ENCODE data around the gene ATP2B3.

DNA sequence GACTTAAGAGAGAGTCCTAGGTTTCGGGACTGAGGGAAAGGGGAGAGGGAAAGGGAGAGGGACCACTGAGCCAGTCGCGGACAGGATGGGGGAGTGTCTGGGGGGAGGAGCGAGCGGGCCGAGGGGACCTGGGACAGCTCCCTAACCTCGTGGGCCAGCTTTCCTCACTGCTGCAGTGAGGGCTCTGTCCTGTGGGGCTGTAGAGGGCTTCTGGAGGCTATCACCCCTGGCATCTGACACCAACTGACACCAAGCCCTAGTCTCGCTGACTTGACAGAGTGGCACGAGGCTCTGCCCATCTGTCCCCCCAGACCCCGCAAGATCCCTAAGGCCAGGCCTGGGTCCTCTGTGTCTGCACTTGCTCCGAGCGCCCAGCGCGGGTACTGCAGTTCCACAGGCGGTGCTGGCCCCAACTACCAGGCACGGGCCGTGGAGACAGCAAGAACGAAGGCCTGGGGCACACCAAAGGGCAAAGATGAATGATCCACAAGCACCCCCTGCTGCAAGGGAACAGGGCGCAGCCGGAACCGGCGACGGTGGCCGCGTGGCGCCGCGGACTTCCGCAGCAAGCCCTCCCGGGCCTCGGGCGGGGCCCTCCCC lies 47.5 kb upstream of the ATP2B3 start:
- TF ChIP-seq, protein P1, sequence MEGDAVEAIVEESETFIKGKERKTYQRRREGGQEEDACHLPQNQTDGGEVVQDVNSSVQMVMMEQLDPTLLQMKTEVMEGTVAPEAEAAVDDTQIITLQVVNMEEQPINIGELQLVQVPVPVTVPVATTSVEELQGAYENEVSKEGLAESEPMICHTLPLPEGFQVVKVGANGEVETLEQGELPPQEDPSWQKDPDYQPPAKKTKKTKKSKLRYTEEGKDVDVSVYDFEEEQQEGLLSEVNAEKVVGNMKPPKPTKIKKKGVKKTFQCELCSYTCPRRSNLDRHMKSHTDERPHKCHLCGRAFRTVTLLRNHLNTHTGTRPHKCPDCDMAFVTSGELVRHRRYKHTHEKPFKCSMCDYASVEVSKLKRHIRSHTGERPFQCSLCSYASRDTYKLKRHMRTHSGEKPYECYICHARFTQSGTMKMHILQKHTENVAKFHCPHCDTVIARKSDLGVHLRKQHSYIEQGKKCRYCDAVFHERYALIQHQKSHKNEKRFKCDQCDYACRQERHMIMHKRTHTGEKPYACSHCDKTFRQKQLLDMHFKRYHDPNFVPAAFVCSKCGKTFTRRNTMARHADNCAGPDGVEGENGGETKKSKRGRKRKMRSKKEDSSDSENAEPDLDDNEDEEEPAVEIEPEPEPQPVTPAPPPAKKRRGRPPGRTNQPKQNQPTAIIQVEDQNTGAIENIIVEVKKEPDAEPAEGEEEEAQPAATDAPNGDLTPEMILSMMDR (IDR thresholded peaks at IDR 0.05) = no peak
- TF ChIP-seq POLR2AphosphoS5 (IDR thresholded peaks at IDR 0.05) = no peak
- TF ChIP-seq POLR2A (IDR thresholded peaks at IDR 0.05) = no peak
